Measurements from ENCODE around the gene SEPTIN2.

Gene SEPTIN2

GRCh38 chr2:241308267-241308666 is 7.5 kb upstream of the SEPTIN2 start:
- no peak for TF ChIP-seq POU6F1 (CRISPR knock-in tag; IDR thresholded peaks at IDR 0.05; ENCODE audit: borderline replicate concordance, low read depth)
- no peak for ATAC-seq

- TF ChIP-seq BACH2 (CRISPR knock-in tag; IDR thresholded peaks at IDR 0.05; ENCODE audit: borderline replicate concordance), result no peak
- TF ChIP-seq PATZ1 (CRISPR knock-in tag; IDR thresholded peaks at IDR 0.05; ENCODE audit: borderline replicate concordance), result no peak
- no peak for TF ChIP-seq TCF4 (CRISPR knock-in tag; IDR thresholded peaks at IDR 0.05; ENCODE audit: borderline replicate concordance)
- no peak for TF ChIP-seq ARNTL (CRISPR knock-in tag; IDR thresholded peaks at IDR 0.05; ENCODE audit: borderline replicate concordance, low read depth)
- no peak for TF ChIP-seq TSHZ2 (CRISPR knock-in tag; IDR thresholded peaks at IDR 0.05)
- no peak for TF ChIP-seq ZC3H10 (CRISPR knock-in tag; IDR thresholded peaks at IDR 0.05)
- TF ChIP-seq TOX (CRISPR knock-in tag; IDR thresholded peaks at IDR 0.05; ENCODE audit: borderline replicate concordance), result no peak
- no peak for TF ChIP-seq ZFP30 (CRISPR knock-in tag; IDR thresholded peaks at IDR 0.05)
- ATAC-seq, result no peak
Observed at GRCh38 chr2:241308832-241309500, 6.8 kb upstream of the SEPTIN2 start.

GRCh38 chr2:241309684-241310117 is 6.0 kb upstream of the SEPTIN2 start:
- TF ChIP-seq POU6F1 (CRISPR knock-in tag; IDR thresholded peaks at IDR 0.05; ENCODE audit: borderline replicate concordance, low read depth), result no peak
- no peak for TF ChIP-seq TOX (CRISPR knock-in tag; IDR thresholded peaks at IDR 0.05; ENCODE audit: borderline replicate concordance)
- no peak for TF ChIP-seq PPARA (CRISPR knock-in tag; IDR thresholded peaks at IDR 0.05; ENCODE audit: borderline replicate concordance)
- TF ChIP-seq ZC3H10 (CRISPR knock-in tag; IDR thresholded peaks at IDR 0.05), result no peak
- no peak for TF ChIP-seq BACH2 (CRISPR knock-in tag; IDR thresholded peaks at IDR 0.05; ENCODE audit: borderline replicate concordance)
- no peak for TF ChIP-seq ZNF70 (CRISPR knock-in tag; IDR thresholded peaks at IDR 0.05)
- no peak for TF ChIP-seq CREB5 (CRISPR knock-in tag; IDR thresholded peaks at IDR 0.05; ENCODE audit: low read depth)
- no peak for TF ChIP-seq GLIS3 (CRISPR knock-in tag; IDR thresholded peaks at IDR 0.05)
- no peak for TF ChIP-seq RARB (CRISPR knock-in tag; IDR thresholded peaks at IDR 0.05)
- no peak for TF ChIP-seq CSDC2 (CRISPR knock-in tag; IDR thresholded peaks at IDR 0.05)
- TF ChIP-seq PATZ1 (CRISPR knock-in tag; IDR thresholded peaks at IDR 0.05; ENCODE audit: borderline replicate concordance), result no peak
- no peak for TF ChIP-seq ARNTL (CRISPR knock-in tag; IDR thresholded peaks at IDR 0.05; ENCODE audit: borderline replicate concordance, low read depth)
- TF ChIP-seq TCF4 (CRISPR knock-in tag; IDR thresholded peaks at IDR 0.05; ENCODE audit: borderline replicate concordance), result no peak
- TF ChIP-seq ZFP30 (CRISPR knock-in tag; IDR thresholded peaks at IDR 0.05), result no peak

More at GRCh38 chr2:241309684-241310117, 6.0 kb upstream of the SEPTIN2 start:
- ATAC-seq, result peak; percentile 47; the same call in 2 of the 3 replicates
